Smooth muscle cell of the brain vasculature (primary cell): Measurements from ENCODE around the gene GRHL3.

Experiments used
- DNase-seq: peaks from one replicate; pipeline ENCODE4 v3.0.0-alpha.2; 2012; ENCODE audit warnings: low read depth, low spot score

Gene GRHL3

GRCh38 chr1:24392982-24393650, 74.0 kb downstream of the GRHL3 start:
- no peak for DNase-seq

GRCh38 chr1:24393892-24394291, 74.7 kb downstream of the GRHL3 start:
- no peak for DNase-seq

- DNase-seq = no peak
These were observed 80.9 kb downstream of the GRHL3 start for GRCh38 chr1:24400065-24400464.

GRCh38 chr1:24403806-24404205, 84.6 kb downstream of the GRHL3 start:
- DNase-seq = no peak
